ENCODE measurements around the gene LATS2.

Gene LATS2

GRCh38 chr13:21037656-21038055, 23.7 kb downstream of the LATS2 start:
- H3K36me3 ChIP-seq (ENCODE audit: control insufficient read depth, insufficient read depth, low read length): no peaks in the 10 kb centered on the region
- H3K27me3 ChIP-seq (replicated peaks; ENCODE audit: control insufficient read depth, insufficient read depth, low read length, poor library complexity, severe bottlenecking): no peaks in the 10 kb centered on the region
- no peak for DNase-seq
- peaks cover 4% of the 10 kb centered on the region for H3K4me1 ChIP-seq (ENCODE audit: control insufficient read depth, insufficient read depth, low read length, poor library complexity, severe bottlenecking)
- no peaks in the 10 kb centered on the region for H3K9me3 ChIP-seq (ENCODE audit: control insufficient read depth, low read length)
- H3K4me3 ChIP-seq (ENCODE audit: insufficient read depth, low read depth, low read length, poor library complexity, severe bottlenecking): no peak overlapping the region
- H3K27ac ChIP-seq (ENCODE audit: insufficient read depth, low read length, poor library complexity, severe bottlenecking): no peak overlapping the region

GRCh38 chr13:21035498-21035897, 25.9 kb downstream of the LATS2 start:
- Histone ChIP-seq H3K36me3 (ENCODE audit: control insufficient read depth, insufficient read depth, low read length) (no peaks in the 10 kb centered on the region), H3K4me3 (ENCODE audit: insufficient read depth, low read depth, low read length, poor library complexity, severe bottlenecking) (no peak overlapping the region), H3K9me3 (ENCODE audit: control insufficient read depth, low read length) (no peaks in the 10 kb centered on the region), H3K4me1 (ENCODE audit: control insufficient read depth, insufficient read depth, low read length, poor library complexity, severe bottlenecking) (peaks cover 4% of the 10 kb centered on the region), H3K27me3 (replicated peaks; ENCODE audit: control insufficient read depth, insufficient read depth, low read length, poor library complexity, severe bottlenecking) (no peaks in the 10 kb centered on the region), H3K27ac (ENCODE audit: insufficient read depth, low read length, poor library complexity, severe bottlenecking) (no peak overlapping the region)
- no peak for DNase-seq

- H3K27me3 ChIP-seq (replicated peaks; ENCODE audit: control insufficient read depth, insufficient read depth, low read length, poor library complexity, severe bottlenecking): no peaks in the 10 kb centered on the region
- DNase-seq: no peak
- no peak overlapping the region for H3K4me3 ChIP-seq (ENCODE audit: insufficient read depth, low read depth, low read length, poor library complexity, severe bottlenecking)
- no peaks in the 10 kb centered on the region for H3K36me3 ChIP-seq (ENCODE audit: control insufficient read depth, insufficient read depth, low read length)
- H3K4me1 ChIP-seq (ENCODE audit: control insufficient read depth, insufficient read depth, low read length, poor library complexity, severe bottlenecking): peaks cover 4% of the 10 kb centered on the region
- no peak overlapping the region for H3K27ac ChIP-seq (ENCODE audit: insufficient read depth, low read length, poor library complexity, severe bottlenecking)
- H3K9me3 ChIP-seq (ENCODE audit: control insufficient read depth, low read length): no peaks in the 10 kb centered on the region
These were observed 26.7 kb downstream of the LATS2 start for GRCh38 chr13:21034603-21035191.

GRCh38 chr13:21033856-21034602, 27.4 kb downstream of the LATS2 start:
- H3K4me1 ChIP-seq (ENCODE audit: control insufficient read depth, insufficient read depth, low read length, poor library complexity, severe bottlenecking): peaks cover 2% of the 10 kb centered on the region
- no peaks in the 10 kb centered on the region for H3K27me3 ChIP-seq (replicated peaks; ENCODE audit: control insufficient read depth, insufficient read depth, low read length, poor library complexity, severe bottlenecking)
- no peaks in the 10 kb centered on the region for H3K9me3 ChIP-seq (ENCODE audit: control insufficient read depth, low read length)
- no peak overlapping the region for H3K4me3 ChIP-seq (ENCODE audit: insufficient read depth, low read depth, low read length, poor library complexity, severe bottlenecking)
- H3K27ac ChIP-seq (ENCODE audit: insufficient read depth, low read length, poor library complexity, severe bottlenecking): no peak overlapping the region
- no peak for DNase-seq
- H3K36me3 ChIP-seq (ENCODE audit: control insufficient read depth, insufficient read depth, low read length): no peaks in the 10 kb centered on the region

- no peak for DNase-seq
- H3K36me3 ChIP-seq (ENCODE audit: control insufficient read depth, insufficient read depth, low read length): no peaks in the 10 kb centered on the region
- H3K27me3 ChIP-seq (replicated peaks; ENCODE audit: control insufficient read depth, insufficient read depth, low read length, poor library complexity, severe bottlenecking): no peaks in the 10 kb centered on the region
- H3K4me3 ChIP-seq (ENCODE audit: insufficient read depth, low read depth, low read length, poor library complexity, severe bottlenecking): no peak overlapping the region
- H3K27ac ChIP-seq (ENCODE audit: insufficient read depth, low read length, poor library complexity, severe bottlenecking): no peak overlapping the region
- no peaks in the 10 kb centered on the region for H3K9me3 ChIP-seq (ENCODE audit: control insufficient read depth, low read length)
- no peaks in the 10 kb centered on the region for H3K4me1 ChIP-seq (ENCODE audit: control insufficient read depth, insufficient read depth, low read length, poor library complexity, severe bottlenecking)
These were observed 28.1 kb downstream of the LATS2 start for GRCh38 chr13:21033212-21033840.

- no peaks in the 10 kb centered on the region for H3K27me3 ChIP-seq (replicated peaks; ENCODE audit: control insufficient read depth, insufficient read depth, low read length, poor library complexity, severe bottlenecking)
- H3K4me3 ChIP-seq (ENCODE audit: insufficient read depth, low read depth, low read length, poor library complexity, severe bottlenecking): no peak overlapping the region
- H3K27ac ChIP-seq (ENCODE audit: insufficient read depth, low read length, poor library complexity, severe bottlenecking): no peak overlapping the region
- no peaks in the 10 kb centered on the region for H3K36me3 ChIP-seq (ENCODE audit: control insufficient read depth, insufficient read depth, low read length)
- no peaks in the 10 kb centered on the region for H3K9me3 ChIP-seq (ENCODE audit: control insufficient read depth, low read length)
- no peaks in the 10 kb centered on the region for H3K4me1 ChIP-seq (ENCODE audit: control insufficient read depth, insufficient read depth, low read length, poor library complexity, severe bottlenecking)
- no peak for DNase-seq
These were observed 28.7 kb downstream of the LATS2 start for GRCh38 chr13:21032656-21033055.

GRCh38 chr13:21031594-21032275, 29.7 kb downstream of the LATS2 start:
- DNase-seq: no peak
- no peak overlapping the region for H3K27ac ChIP-seq (ENCODE audit: insufficient read depth, low read length, poor library complexity, severe bottlenecking)

GRCh38 chr13:21025539-21025938, 35.8 kb downstream of the LATS2 start:
- no peaks in the 10 kb centered on the region for H3K9me3 ChIP-seq (ENCODE audit: control insufficient read depth, low read length)
- no peaks in the 10 kb centered on the region for H3K4me1 ChIP-seq (ENCODE audit: control insufficient read depth, insufficient read depth, low read length, poor library complexity, severe bottlenecking)
- H3K36me3 ChIP-seq (ENCODE audit: control insufficient read depth, insufficient read depth, low read length): no peaks in the 10 kb centered on the region
- no peak overlapping the region for H3K4me3 ChIP-seq (ENCODE audit: insufficient read depth, low read depth, low read length, poor library complexity, severe bottlenecking)
- H3K27ac ChIP-seq (ENCODE audit: insufficient read depth, low read length, poor library complexity, severe bottlenecking): no peak overlapping the region
- no peaks in the 10 kb centered on the region for H3K27me3 ChIP-seq (replicated peaks; ENCODE audit: control insufficient read depth, insufficient read depth, low read length, poor library complexity, severe bottlenecking)
- DNase-seq: no peak

More at GRCh38 chr13:21031594-21032275, 29.7 kb downstream of the LATS2 start:
- no peaks in the 10 kb centered on the region for H3K27me3 ChIP-seq (replicated peaks; ENCODE audit: control insufficient read depth, insufficient read depth, low read length, poor library complexity, severe bottlenecking)
- H3K4me3 ChIP-seq (ENCODE audit: insufficient read depth, low read depth, low read length, poor library complexity, severe bottlenecking): no peak overlapping the region
- no peaks in the 10 kb centered on the region for H3K9me3 ChIP-seq (ENCODE audit: control insufficient read depth, low read length)
- no peaks in the 10 kb centered on the region for H3K36me3 ChIP-seq (ENCODE audit: control insufficient read depth, insufficient read depth, low read length)
- no peaks in the 10 kb centered on the region for H3K4me1 ChIP-seq (ENCODE audit: control insufficient read depth, insufficient read depth, low read length, poor library complexity, severe bottlenecking)

- Histone ChIP-seq H3K27ac (ENCODE audit: insufficient read depth, low read length, poor library complexity, severe bottlenecking) (no peak overlapping the region), H3K4me3 (ENCODE audit: insufficient read depth, low read depth, low read length, poor library complexity, severe bottlenecking) (no peak overlapping the region), H3K36me3 (ENCODE audit: control insufficient read depth, insufficient read depth, low read length) (no peaks in the 10 kb centered on the region), H3K27me3 (replicated peaks; ENCODE audit: control insufficient read depth, insufficient read depth, low read length, poor library complexity, severe bottlenecking) (no peaks in the 10 kb centered on the region), H3K9me3 (ENCODE audit: control insufficient read depth, low read length) (no peaks in the 10 kb centered on the region), H3K4me1 (ENCODE audit: control insufficient read depth, insufficient read depth, low read length, poor library complexity, severe bottlenecking) (no peaks in the 10 kb centered on the region)
- no peak for DNase-seq
These were observed 39.1 kb downstream of the LATS2 start for GRCh38 chr13:21022056-21022979.

All from effector memory CD4-positive, alpha-beta T cell (primary cell).